ENCODE measurements around the gene MAPK7.

The MAPK7 gene

GRCh38 chr17:19398301-19399181 is 20.2 kb downstream of the MAPK7 start:
- peak; percentile 78 to 94 (median 94) for DNase-seq
- POLR2A ChIA-PET, result no interaction called here
- no peaks in the 10 kb centered on the region for H3K9me3 ChIP-seq (ENCODE audit: control extremely low read depth in 1 of 5, control insufficient read depth in 4 of 5, insufficient read depth in 2 of 5, low read depth in 1 of 5, low read length in 4 of 5)
- WGBS (ENCODE audit: insufficient coverage), result 39% methylated on average over 2 of the region's 2 CpGs
- CTCF ChIA-PET, result interaction anchor here (1.2 kb wide), 1 partner anchor 10 kb away, joined by 3 read pairs; no protein-coding TSS in a partner anchor
- peaks cover 6 to 26% (median 17%) of the 10 kb centered on the region in 4 experiments for H3K4me1 ChIP-seq (ENCODE audit: control extremely low read depth in 1 of 4, control insufficient read depth in 4 of 4, insufficient read depth in 4 of 4, low read length in 3 of 4)
- peak overlapping the region in 2 of 7 experiments; percentile 13 for H3K4me3 ChIP-seq (ENCODE audit: control insufficient read depth in 1 of 7, extremely low read depth in 1 of 7, insufficient read depth in 4 of 7, low read depth in 2 of 7, low read length in 6 of 7)
- H3K27me3 ChIP-seq (replicated peaks in 2 of 5; ENCODE audit: control insufficient read depth in 4 of 5, insufficient read depth in 5 of 5, low read length in 4 of 5), result peaks cover 0 to 3% (median 0%) of the 10 kb centered on the region in 5 experiments
- H3K36me3 ChIP-seq (ENCODE audit: control insufficient read depth in 4 of 4, insufficient read depth in 4 of 4, low read length in 3 of 4), result no peaks in the 10 kb centered on the region
- peak overlapping the region in 1 of 2 experiments; percentile 37 for H3K27ac ChIP-seq (ENCODE audit: insufficient read depth in 1 of 2, low read depth in 1 of 2, low read length in 2 of 2, poor library complexity in 1 of 2, severe bottlenecking in 2 of 2)

- POLR2A ChIA-PET, result no interaction called here
- peaks cover 6 to 26% (median 17%) of the 10 kb centered on the region in 4 experiments for H3K4me1 ChIP-seq (ENCODE audit: control extremely low read depth in 1 of 4, control insufficient read depth in 4 of 4, insufficient read depth in 4 of 4, low read length in 3 of 4)
- H3K4me3 ChIP-seq (ENCODE audit: control insufficient read depth in 1 of 7, extremely low read depth in 1 of 7, insufficient read depth in 4 of 7, low read depth in 2 of 7, low read length in 6 of 7), result no peak overlapping the region
- 95% methylated on average over 3 of the region's 3 CpGs for WGBS (ENCODE audit: insufficient coverage)
- H3K36me3 ChIP-seq (ENCODE audit: control insufficient read depth in 4 of 4, insufficient read depth in 4 of 4, low read length in 3 of 4), result no peaks in the 10 kb centered on the region
- no peak for DNase-seq
- peaks cover 0 to 3% (median 0%) of the 10 kb centered on the region in 5 experiments for H3K27me3 ChIP-seq (replicated peaks in 2 of 5; ENCODE audit: control insufficient read depth in 4 of 5, insufficient read depth in 5 of 5, low read length in 4 of 5)
- no peaks in the 10 kb centered on the region for H3K9me3 ChIP-seq (ENCODE audit: control extremely low read depth in 1 of 5, control insufficient read depth in 4 of 5, insufficient read depth in 2 of 5, low read depth in 1 of 5, low read length in 4 of 5)
- CTCF ChIA-PET, result interaction anchor here (1.2 to 2.5 kb wide), 3 partner anchors 11 to 35 kb away, joined by 3 to 8 read pairs (median 3); no protein-coding TSS in a partner anchor
- no peak overlapping the region for H3K27ac ChIP-seq (ENCODE audit: insufficient read depth in 1 of 2, low read depth in 1 of 2, low read length in 2 of 2, poor library complexity in 1 of 2, severe bottlenecking in 2 of 2)
These were observed 21.6 kb downstream of the MAPK7 start for GRCh38 chr17:19399750-19400450.

- CTCF ChIA-PET, result interaction anchor here (1.0 to 2.5 kb wide), 3 partner anchors 13 to 15 kb away, joined by 3 to 8 read pairs (median 5); no protein-coding TSS in a partner anchor
- WGBS (ENCODE audit: insufficient coverage), result 89% methylated on average over 6 of the region's 8 CpGs
- Histone ChIP-seq H3K27me3 (replicated peaks in 2 of 5; ENCODE audit: control insufficient read depth in 4 of 5, insufficient read depth in 5 of 5, low read length in 4 of 5) (peaks cover 0 to 3% (median 0%) of the 10 kb centered on the region in 5 experiments), H3K27ac (ENCODE audit: insufficient read depth in 1 of 2, low read depth in 1 of 2, low read length in 2 of 2, poor library complexity in 1 of 2, severe bottlenecking in 2 of 2) (no peak overlapping the region), H3K4me1 (ENCODE audit: control extremely low read depth in 1 of 4, control insufficient read depth in 4 of 4, insufficient read depth in 4 of 4, low read length in 3 of 4) (peaks cover 6 to 26% (median 17%) of the 10 kb centered on the region in 4 experiments), H3K9me3 (ENCODE audit: control extremely low read depth in 1 of 5, control insufficient read depth in 4 of 5, insufficient read depth in 2 of 5, low read depth in 1 of 5, low read length in 4 of 5) (no peaks in the 10 kb centered on the region), H3K4me3 (ENCODE audit: control insufficient read depth in 1 of 7, extremely low read depth in 1 of 7, insufficient read depth in 4 of 7, low read depth in 2 of 7, low read length in 6 of 7) (no peak overlapping the region), H3K36me3 (ENCODE audit: control insufficient read depth in 4 of 4, insufficient read depth in 4 of 4, low read length in 3 of 4) (no peaks in the 10 kb centered on the region)
- no peak for DNase-seq
- POLR2A ChIA-PET, result no interaction called here
These were observed 23.2 kb downstream of the MAPK7 start for GRCh38 chr17:19401321-19402010.

GRCh38 chr17:19402171-19402570 is 23.9 kb downstream of the MAPK7 start:
- Histone ChIP-seq H3K27ac (ENCODE audit: insufficient read depth in 1 of 2, low read depth in 1 of 2, low read length in 2 of 2, poor library complexity in 1 of 2, severe bottlenecking in 2 of 2) (no peak overlapping the region), H3K9me3 (ENCODE audit: control extremely low read depth in 1 of 5, control insufficient read depth in 4 of 5, insufficient read depth in 2 of 5, low read depth in 1 of 5, low read length in 4 of 5) (no peaks in the 10 kb centered on the region), H3K36me3 (ENCODE audit: control insufficient read depth in 4 of 4, insufficient read depth in 4 of 4, low read length in 3 of 4) (no peaks in the 10 kb centered on the region), H3K4me3 (ENCODE audit: control insufficient read depth in 1 of 7, extremely low read depth in 1 of 7, insufficient read depth in 4 of 7, low read depth in 2 of 7, low read length in 6 of 7) (no peak overlapping the region), H3K4me1 (ENCODE audit: control extremely low read depth in 1 of 4, control insufficient read depth in 4 of 4, insufficient read depth in 4 of 4, low read length in 3 of 4) (peaks cover 6 to 26% (median 17%) of the 10 kb centered on the region in 4 experiments), H3K27me3 (replicated peaks in 2 of 5; ENCODE audit: control insufficient read depth in 4 of 5, insufficient read depth in 5 of 5, low read length in 4 of 5) (peaks cover 0 to 3% (median 0%) of the 10 kb centered on the region in 5 experiments)
- ChIA-PET POLR2A (no interaction called here), CTCF (interaction anchor here (0.8 to 1.8 kb wide), 5 partner anchors 14 to 45 kb away, joined by 3 to 6 read pairs (median 3); no protein-coding TSS in a partner anchor)
- DNase-seq, result no peak
- WGBS (ENCODE audit: insufficient coverage), result no CpG with 5 or more reads among the region's 1 CpG

GRCh38 chr17:19403021-19403420 is 24.7 kb downstream of the MAPK7 start:
- H3K9me3 ChIP-seq (ENCODE audit: control extremely low read depth in 1 of 5, control insufficient read depth in 4 of 5, insufficient read depth in 2 of 5, low read depth in 1 of 5, low read length in 4 of 5), result no peaks in the 10 kb centered on the region
- no peak overlapping the region for H3K4me3 ChIP-seq (ENCODE audit: control insufficient read depth in 1 of 7, extremely low read depth in 1 of 7, insufficient read depth in 4 of 7, low read depth in 2 of 7, low read length in 6 of 7)
- H3K27me3 ChIP-seq (replicated peaks in 2 of 5; ENCODE audit: control insufficient read depth in 4 of 5, insufficient read depth in 5 of 5, low read length in 4 of 5), result peaks cover 0 to 3% (median 0%) of the 10 kb centered on the region in 5 experiments
- H3K36me3 ChIP-seq (ENCODE audit: control insufficient read depth in 4 of 4, insufficient read depth in 4 of 4, low read length in 3 of 4), result no peaks in the 10 kb centered on the region
- WGBS (ENCODE audit: insufficient coverage), result 98% methylated on average over 4 of the region's 4 CpGs
- H3K27ac ChIP-seq (ENCODE audit: insufficient read depth in 1 of 2, low read depth in 1 of 2, low read length in 2 of 2, poor library complexity in 1 of 2, severe bottlenecking in 2 of 2), result no peak overlapping the region
- POLR2A ChIA-PET, result no interaction called here
- no peak for DNase-seq
- CTCF ChIA-PET, result interaction anchor here (0.6 to 1.4 kb wide), 7 partner anchors 9 to 635 kb away, joined by 3 to 6 read pairs (median 3); partner anchors contain the start of gene B9D1
- peaks cover 5 to 19% (median 8%) of the 10 kb centered on the region in 4 experiments for H3K4me1 ChIP-seq (ENCODE audit: control extremely low read depth in 1 of 4, control insufficient read depth in 4 of 4, insufficient read depth in 4 of 4, low read length in 3 of 4)

- Histone ChIP-seq H3K36me3 (ENCODE audit: control insufficient read depth in 4 of 4, insufficient read depth in 4 of 4, low read length in 3 of 4) (no peaks in the 10 kb centered on the region), H3K27ac (ENCODE audit: insufficient read depth in 1 of 2, low read depth in 1 of 2, low read length in 2 of 2, poor library complexity in 1 of 2, severe bottlenecking in 2 of 2) (no peak overlapping the region), H3K4me1 (ENCODE audit: control extremely low read depth in 1 of 4, control insufficient read depth in 4 of 4, insufficient read depth in 4 of 4, low read length in 3 of 4) (peaks cover 0 to 7% (median 0%) of the 10 kb centered on the region in 4 experiments), H3K9me3 (ENCODE audit: control extremely low read depth in 1 of 5, control insufficient read depth in 4 of 5, insufficient read depth in 2 of 5, low read depth in 1 of 5, low read length in 4 of 5) (no peaks in the 10 kb centered on the region), H3K4me3 (ENCODE audit: control insufficient read depth in 1 of 7, extremely low read depth in 1 of 7, insufficient read depth in 4 of 7, low read depth in 2 of 7, low read length in 6 of 7) (no peak overlapping the region), H3K27me3 (replicated peaks in 2 of 5; ENCODE audit: control insufficient read depth in 4 of 5, insufficient read depth in 5 of 5, low read length in 4 of 5) (peaks cover 0 to 3% (median 0%) of the 10 kb centered on the region in 5 experiments)
- DNase-seq, result no peak
- POLR2A ChIA-PET, result no interaction called here
- WGBS (ENCODE audit: insufficient coverage), result 100% methylated on average over 1 of the region's 1 CpG
- CTCF ChIA-PET, result no interaction called here
These were observed 26.0 kb downstream of the MAPK7 start for GRCh38 chr17:19404264-19404663.
